Medulla oblongata (tissue), 1 donor: ENCODE measurements around the gene CRTAP.
"Not testable (repeated sequence)": the region's sequence is repeated elsewhere in the genome, so short reads cannot be mapped to it uniquely, and the experiment has no call there.

Experiments used
- DNase-seq: peaks from one replicate; pipeline ENCODE4 v3.0.0-alpha.2; 2015; ENCODE audit errors: extremely low spot score

Gene CRTAP

DNA sequence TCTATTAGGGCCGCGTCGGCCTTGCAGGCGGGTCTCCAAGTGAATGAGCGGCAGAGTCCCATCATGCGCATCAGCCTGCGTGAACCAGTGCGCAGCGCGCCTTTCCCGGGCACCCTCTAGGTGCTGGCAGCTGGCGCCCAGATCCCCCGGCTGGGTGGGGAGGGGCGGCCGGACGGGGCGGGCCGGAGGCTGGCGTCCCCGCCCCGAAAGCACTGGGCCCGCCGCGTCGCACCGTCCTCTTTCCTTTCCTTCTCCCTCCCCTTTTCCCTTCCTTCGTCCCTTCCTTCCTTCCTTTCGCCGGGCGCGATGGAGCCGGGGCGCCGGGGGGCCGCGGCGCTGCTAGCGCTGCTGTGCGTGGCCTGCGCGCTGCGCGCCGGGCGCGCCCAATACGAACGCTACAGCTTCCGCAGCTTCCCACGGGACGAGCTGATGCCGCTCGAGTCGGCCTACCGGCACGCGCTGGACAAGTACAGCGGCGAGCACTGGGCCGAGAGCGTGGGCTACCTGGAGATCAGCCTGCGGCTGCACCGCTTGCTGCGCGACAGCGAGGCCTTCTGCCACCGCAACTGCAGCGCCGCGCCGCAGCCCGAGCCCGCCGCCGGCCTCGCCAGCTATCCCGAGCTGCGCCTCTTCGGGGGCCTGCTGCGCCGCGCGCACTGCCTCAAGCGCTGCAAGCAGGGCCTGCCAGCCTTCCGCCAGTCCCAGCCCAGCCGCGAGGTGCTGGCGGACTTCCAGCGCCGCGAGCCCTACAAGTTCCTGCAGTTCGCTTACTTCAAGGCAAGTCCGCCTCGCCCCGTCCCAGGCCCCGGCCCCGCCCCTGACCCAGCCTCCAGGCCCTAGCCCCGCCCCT, at the start of gene CRTAP:
TSS of gene CRTAP (plus strand) at position 243 of the 850 bp plus-strand sequence. CDS start at position 307, 64 bp downstream.
- peak; percentile 91 for DNase-seq

- DNase-seq, result no peak
Measured at GRCh38 chr3:33064929-33065328, 48.9 kb upstream of the CRTAP start.

GRCh38 chr3:33067484-33067883, 46.3 kb upstream of the CRTAP start:
- DNase-seq, result no peak

GRCh38 chr3:33069862-33070261, 44.0 kb upstream of the CRTAP start:
- DNase-seq, result not testable (repeated sequence)

DNA sequence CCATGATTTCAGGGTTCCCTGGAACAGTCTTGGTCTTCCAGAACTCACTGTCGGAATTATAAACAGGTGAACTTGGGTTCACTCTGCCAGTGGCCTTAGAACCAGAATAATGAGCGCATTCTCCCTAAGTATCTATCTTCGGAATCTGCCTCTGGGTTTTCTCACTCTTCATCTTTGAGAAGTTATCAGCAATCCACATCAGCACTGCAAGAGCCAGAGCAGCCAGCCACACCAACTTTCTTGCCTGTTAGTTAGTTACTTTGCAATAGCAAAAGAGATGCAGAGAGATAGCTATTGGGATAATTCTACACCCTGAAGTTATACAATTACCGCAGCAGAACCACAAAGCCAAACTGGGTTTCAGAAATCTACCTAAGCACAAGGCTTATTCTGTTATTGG, 42.6 kb upstream of the CRTAP start:
- DNase-seq, result no peak

DNA sequence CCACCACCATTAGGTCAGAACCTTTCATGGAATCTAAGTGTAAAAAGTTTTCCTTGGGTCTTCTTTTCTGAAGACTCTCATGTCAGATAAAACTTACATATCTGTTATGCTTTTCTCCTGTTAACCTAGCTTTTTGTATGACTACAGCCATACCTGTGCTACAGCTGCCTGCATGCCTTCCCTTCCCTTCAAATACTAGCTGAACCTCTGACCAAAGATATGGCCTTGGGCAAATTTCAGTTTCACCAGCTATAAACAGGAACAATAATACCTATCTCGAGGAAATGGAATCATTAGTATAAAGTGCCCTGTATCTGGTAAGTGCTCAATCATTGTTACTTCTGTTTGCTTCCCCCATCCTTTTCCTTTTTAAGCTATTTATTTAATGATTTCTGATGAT, 41.9 kb upstream of the CRTAP start:
- DNase-seq, result no peak

DNA sequence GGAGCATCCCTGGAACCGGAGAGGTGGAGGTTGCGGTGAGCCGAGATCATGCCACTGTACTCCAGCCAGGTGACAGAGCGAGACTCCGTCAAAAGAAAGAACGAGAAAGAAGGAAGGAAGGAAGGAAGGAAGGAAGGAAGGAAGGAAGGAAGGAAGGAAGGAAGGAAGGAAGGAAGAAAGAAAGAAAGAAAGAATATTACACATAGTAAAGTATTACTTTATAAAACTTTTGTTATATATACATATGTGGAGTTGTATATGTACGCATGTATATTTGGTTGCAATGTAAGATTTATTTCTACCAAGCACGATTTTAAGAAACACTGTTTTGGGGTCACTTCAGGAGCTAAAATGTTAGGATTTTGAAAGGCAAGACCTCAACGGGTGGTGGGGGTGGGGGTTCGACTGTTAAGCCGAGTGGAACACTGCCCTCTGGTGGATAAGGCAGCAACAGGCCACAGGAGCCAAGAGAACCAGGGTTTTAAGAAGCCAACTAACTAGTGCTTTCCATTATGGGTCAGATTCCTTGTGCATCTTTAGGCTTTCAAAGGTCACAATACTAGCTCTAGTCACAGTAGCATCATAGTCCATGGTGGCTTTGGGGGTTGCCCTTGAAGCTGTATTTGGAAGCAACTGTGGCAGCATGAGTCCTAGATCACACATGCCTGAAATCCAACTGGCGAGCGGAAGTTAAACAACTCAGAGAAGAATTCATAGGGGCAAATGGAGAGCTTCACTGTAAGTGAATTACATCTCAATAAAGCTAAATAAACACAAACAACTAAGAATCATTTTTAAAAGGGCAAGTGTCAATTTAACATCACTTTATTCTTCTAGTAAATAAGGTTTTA, 39.4 kb upstream of the CRTAP start:
- DNase-seq, result peak; percentile 80

DNA sequence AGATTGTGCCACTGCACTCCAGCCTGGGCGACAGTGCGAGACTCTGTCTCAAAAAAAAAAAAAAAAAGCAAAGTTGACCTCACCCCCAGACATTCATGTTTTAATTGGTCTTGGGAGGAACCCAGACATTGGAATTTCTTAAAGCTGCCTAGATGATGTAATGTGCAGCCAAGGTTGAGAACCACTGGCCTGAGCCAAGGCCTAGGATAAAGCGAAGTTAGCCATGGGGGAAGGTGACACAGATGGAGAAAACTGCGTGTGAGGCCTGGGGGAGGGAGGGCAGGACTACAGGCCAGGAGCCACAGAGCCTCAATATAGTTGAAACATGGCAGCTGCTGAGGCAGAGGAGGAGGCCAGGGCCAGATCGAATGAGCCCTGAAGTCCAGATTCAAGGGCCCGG, 37.8 kb upstream of the CRTAP start:
- DNase-seq, result no peak

DNA sequence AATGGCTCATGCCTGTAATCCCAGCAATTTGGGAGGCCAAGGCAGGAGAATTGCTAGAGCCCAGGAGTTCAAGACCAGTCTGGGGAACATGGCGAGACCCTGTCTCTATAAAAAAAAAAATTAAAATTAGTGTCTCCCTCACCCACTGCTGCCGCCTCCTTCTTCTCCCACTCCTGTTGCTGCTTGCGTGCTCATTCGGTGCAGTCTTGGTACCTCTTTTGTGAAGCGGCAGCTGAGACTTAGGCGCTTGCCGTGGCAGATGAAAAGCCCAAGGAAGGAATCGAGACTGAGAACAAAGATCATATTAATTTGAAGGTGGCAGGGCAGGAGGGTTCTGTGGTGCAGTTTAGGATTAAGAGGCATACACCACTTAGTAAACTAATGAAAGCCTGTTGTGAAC, 36.9 kb upstream of the CRTAP start:
- no peak for DNase-seq

DNA sequence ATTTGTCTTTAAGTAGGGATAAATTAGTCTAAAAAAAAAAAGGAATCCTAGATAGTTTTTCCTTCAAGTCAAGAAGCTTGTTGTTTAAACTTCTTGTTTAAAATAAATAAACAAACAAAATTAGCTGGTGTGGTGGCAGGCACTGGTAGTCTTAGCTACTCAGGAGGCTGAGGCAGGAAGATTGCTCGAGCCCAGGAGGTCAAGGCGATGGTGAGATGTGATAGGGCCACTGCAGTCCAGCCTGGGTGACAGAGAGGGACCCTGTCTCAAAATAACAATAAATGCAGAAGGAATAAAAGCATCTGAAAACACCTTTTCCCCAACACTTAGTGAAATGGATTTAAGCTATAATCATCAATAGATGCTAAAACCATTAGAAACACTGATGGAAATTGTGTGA, 35.8 kb upstream of the CRTAP start:
- no peak for DNase-seq

DNA sequence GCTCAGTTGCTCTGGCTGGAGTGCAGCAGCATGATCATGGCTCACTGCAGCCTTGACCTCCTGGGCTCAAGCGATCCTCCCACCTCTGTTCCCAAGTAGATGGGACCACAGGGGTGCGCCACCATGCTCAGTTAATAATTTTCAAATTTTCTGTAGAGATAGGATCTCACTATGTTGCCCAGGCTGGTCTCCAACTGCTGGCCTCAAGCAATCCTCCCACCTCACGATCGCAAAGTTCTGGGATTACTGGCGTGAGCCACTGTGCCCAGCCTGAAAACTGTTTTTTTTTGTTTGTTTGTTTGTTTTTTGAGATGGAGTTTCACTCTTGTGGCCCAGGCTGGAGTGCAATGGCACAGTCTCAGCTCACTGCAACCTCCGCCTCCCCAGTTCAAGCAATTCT, 34.0 kb upstream of the CRTAP start:
- DNase-seq, result not testable (repeated sequence)

DNA sequence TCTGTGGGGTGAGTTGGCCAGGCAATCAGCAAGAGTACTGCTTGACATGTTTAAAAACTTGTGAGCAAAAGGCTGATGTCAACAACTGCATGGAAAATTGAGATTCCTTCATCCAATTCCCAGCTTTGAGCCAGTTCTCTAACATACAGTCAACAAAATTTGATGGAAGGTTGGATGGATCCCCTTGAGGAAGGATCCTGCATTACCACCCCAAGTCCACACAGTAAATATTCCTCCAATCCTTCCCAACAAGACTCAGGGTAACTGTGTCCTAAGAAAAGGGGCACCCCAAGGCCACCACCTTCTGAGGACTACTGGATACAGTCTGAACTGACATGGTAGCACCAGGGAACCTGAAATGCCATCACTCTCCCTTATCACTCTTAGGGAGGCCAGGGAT, 32.0 kb upstream of the CRTAP start:
- no peak for DNase-seq

GRCh38 chr3:33083958-33084357, 29.9 kb upstream of the CRTAP start:
- DNase-seq, result no peak

GRCh38 chr3:33088691-33089090, 25.1 kb upstream of the CRTAP start:
- DNase-seq, result no peak

DNA sequence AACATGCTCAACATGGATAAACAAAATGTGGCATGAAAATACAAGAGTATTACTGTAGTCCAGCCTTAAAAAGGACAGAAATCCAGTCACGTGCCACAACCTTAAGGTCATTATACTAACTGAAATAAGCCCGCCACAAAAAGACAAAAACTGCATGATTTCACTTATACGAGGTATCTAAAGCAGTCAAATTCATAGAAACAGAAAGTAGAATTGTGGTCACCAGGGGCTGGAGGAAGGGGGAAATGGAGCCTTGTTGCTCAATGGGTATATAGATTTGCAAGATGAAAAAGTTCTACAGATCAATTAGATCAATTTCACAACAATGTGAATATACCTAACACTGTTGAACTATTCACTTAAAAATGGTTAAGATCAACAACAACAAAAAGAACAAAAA, 24.3 kb upstream of the CRTAP start:
- DNase-seq, result no peak

GRCh38 chr3:33091746-33092145, 22.1 kb upstream of the CRTAP start:
- DNase-seq, result no peak

DNA sequence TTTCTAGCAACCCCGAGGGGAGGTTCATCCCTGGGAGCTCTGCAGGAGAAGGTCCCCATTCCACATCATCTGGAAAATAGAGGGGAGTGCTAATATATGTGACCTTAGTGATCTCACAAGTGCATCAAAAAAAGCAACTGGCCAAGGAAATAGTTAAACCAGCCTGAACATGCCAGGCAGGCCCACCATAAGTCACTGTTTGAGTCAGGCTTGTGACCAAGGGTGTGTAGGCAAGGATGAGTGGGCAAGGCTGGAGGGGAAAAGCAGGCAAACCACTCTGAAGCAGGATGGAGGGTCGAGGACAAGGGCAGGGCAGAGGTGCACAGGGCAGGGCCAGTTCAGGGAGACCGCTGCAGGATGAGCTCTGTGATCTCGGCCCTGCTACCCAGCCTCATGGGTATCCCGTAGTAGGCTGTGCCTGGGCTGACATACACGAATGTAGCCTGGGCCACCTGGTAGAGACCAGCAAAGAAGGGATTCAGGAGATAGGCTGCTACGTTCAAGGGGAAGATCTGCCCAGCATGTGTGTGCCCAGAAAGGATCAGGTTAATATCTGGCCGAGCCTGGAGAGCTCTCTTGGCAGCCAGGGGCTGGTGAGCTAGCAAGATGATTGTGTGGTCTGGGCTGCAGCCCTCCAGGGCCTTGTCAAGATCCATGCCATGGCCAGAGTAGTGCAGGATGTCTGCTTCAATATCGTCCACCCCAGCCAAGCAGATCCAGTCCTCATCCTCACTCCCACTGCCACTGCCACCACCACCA, 21.1 kb upstream of the CRTAP start:
- DNase-seq, result no peak

DNA sequence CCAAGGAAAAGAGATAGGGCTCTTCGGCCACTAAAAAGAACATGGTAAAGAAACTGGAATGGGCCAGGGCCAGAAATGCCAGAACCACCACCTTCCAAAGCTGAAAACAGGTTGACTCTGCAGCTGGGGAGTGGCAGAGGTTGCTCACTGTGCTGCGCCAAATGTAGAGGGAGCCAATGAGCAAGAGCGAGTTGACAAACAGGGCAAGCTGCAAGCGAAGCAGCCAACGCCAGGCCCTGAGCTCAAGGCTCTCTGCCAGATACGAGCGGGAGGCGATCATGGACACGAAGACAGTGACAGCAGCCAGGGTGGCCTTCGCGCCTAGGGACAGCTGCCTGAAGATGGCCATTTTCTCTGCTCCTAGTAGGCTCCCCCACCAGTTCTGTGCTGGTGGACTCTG, 20.0 kb upstream of the CRTAP start:
- DNase-seq, result no peak

GRCh38 chr3:33095436-33095835, 18.4 kb upstream of the CRTAP start:
- no peak for DNase-seq

DNA sequence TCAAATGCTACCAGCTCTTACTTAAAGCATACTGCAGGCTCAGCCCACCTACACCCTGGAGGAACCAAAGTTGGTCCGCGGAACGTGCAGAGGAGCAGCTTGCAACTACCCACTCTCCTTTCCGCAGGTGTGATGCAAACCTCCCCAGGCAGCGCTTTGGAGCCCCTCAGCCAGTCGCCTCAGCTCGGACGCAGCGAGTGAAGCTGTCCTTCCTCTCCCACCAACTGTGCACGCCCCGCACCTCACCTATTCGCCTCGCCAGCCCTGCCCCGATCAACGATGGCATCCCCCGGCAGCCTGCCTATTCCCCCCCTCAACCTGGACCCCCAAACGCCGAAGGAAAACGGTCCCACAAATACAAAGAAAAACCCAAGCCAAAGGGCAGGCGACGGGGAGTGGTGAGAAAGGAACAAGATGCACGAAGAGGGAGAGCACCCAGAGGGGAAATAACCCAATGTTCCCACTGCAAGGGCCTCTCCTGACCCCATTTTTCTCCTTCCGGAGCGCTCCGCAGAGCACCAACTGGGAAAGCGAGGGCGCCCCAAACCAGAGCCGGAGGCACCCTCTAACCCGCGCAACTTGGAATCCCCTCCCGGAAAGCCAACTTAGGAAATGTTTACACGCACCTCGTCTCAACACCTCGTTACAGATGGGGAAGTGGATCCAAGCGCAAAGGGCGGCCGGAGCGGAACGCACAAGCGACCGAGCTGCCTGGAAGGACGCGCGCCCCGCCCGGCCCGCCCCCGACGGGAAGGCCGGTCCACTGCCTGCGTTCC, 17.5 kb upstream of the CRTAP start:
- peak; percentile 47 for DNase-seq

GRCh38 chr3:33099109-33099645, 14.6 kb upstream of the CRTAP start:
- no peak for DNase-seq
